Muscle of leg (tissue), 11 donors: ENCODE data around the gene CES1. TPM values are rescaled to one million over a fixed set of nuclear protein-coding genes. Genes with fewer than 3 reads are reported as not detected.
"Not testable (repeated sequence)": the region's sequence is repeated elsewhere in the genome, so short reads cannot be mapped to it uniquely, and the experiment has no call there.

Source experiments
- DNase-seq: peaks from one replicate; pipeline ENCODE4 v3.0.0; 2013
- H3K27ac ChIP-seq: one replicate; pipeline ENCODE4 v1.5.1; 2013; ENCODE audit warnings: mild to moderate bottlenecking, low read length, control low read depth
- H3K27me3 ChIP-seq: one replicate; pipeline ENCODE4 v1.6.1; 2013; ENCODE audit warnings: low read length; ENCODE audit not compliant: control insufficient read depth, insufficient read depth
- H3K36me3 ChIP-seq: one replicate; pipeline ENCODE4 v1.6.1; 2013; ENCODE audit warnings: low read length; ENCODE audit not compliant: control insufficient read depth, insufficient read depth
- H3K4me1 ChIP-seq: one replicate; pipeline ENCODE4 v1.6.1; 2013; ENCODE audit warnings: low read length; ENCODE audit not compliant: control insufficient read depth, insufficient read depth
- H3K4me3 ChIP-seq: one replicate; pipeline ENCODE4 v1.5.1; 2013; ENCODE audit warnings: low read length, control low read depth
- H3K9me3 ChIP-seq: replicated peaks from 2 replicates; pipeline ENCODE4 v1.6.1; 2013; ENCODE audit warnings: low read depth, low read length; ENCODE audit not compliant: control insufficient read depth
- WGBS: methylation state at CpG from one replicate; pipeline ENCODE4 v1.1.5; 2013; ENCODE audit warnings: missing lambda C conversion rate; ENCODE audit not compliant: insufficient coverage; 5-methylcytosine and 5-hydroxymethylcytosine counted together
- polyA plus RNA-seq, 8 donors: library from polyadenylated mRNA; unstranded; fragments of 120-200 nt; gene quantifications; one replicate each; pipeline versions ENCODE4 v1.2.1 to v1.2.3, GENCODE V29; 2013; ENCODE audit warnings: inconsistent platforms in 1 of 8, low replicate concordance in 1 of 8; ENCODE audit not compliant: insufficient read length in 8 of 8, insufficient read depth in 1 of 8
- total RNA-seq: library from RNA; stranded (reverse); fragments of 120-200 nt; gene quantifications from one replicate; pipeline ENCODE4 v1.2.4, GENCODE V29; 2013

Gene CES1
- total and polyA plus RNA-seq, 9 donors = 0.22 to 6.2 (median 0.57) TPM

- Histone ChIP-seq H3K36me3 (no peaks in the 10 kb centered on the region), H3K27me3 (no peaks in the 10 kb centered on the region), H3K4me3 (no peak overlapping the region), H3K27ac (no peak overlapping the region), H3K9me3 (no peaks in the 10 kb centered on the region), H3K4me1 (no peaks in the 10 kb centered on the region)
- no peak for DNase-seq
- WGBS = no CpG with 5 or more reads among the region's 5 CpGs
Measured at GRCh38 chr16:55817236-55817912, 15.5 kb downstream of the CES1 start.

- not testable (repeated sequence) for H3K27me3 ChIP-seq, H3K27ac ChIP-seq, H3K4me1 ChIP-seq, DNase-seq, H3K9me3 ChIP-seq, H3K4me3 ChIP-seq, H3K36me3 ChIP-seq
- WGBS = 51% methylated on average over 2 of the region's 4 CpGs
Measured at GRCh38 chr16:55816222-55816621, 16.7 kb downstream of the CES1 start.

DNA sequence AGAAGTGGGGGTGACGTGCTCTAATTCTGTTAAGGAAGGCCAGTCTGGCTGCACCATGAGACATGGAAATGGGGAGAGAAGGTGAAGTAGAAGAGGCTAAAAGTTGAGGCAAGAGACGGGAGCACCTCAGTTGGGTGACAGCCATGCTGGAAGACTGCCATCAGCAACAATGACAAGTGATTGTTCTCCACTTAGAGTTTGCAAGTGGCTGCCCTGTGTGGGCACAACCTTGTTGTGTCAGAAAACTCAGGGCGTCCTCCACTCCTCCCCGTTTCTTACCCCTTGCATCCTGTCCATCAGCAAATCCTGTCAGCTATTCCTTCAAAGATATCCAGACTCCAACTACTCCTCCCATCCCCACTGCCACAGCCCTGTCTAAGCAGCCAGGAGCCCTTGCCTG is 17.6 kb downstream of the CES1 start:
- peaks cover 3% of the 10 kb centered on the region for H3K27me3 ChIP-seq
- no peak overlapping the region for H3K27ac ChIP-seq
- no peaks in the 10 kb centered on the region for H3K4me1 ChIP-seq
- no peak overlapping the region for H3K4me3 ChIP-seq
- 80% methylated on average over 4 of the region's 4 CpGs for WGBS
- DNase-seq = no peak
- no peaks in the 10 kb centered on the region for H3K9me3 ChIP-seq
- no peaks in the 10 kb centered on the region for H3K36me3 ChIP-seq

- H3K36me3 ChIP-seq, H3K27ac ChIP-seq: not testable (repeated sequence)
- WGBS = 92% methylated on average over 2 of the region's 2 CpGs
Measured at GRCh38 chr16:55814174-55814573, 18.7 kb downstream of the CES1 start.

DNA sequence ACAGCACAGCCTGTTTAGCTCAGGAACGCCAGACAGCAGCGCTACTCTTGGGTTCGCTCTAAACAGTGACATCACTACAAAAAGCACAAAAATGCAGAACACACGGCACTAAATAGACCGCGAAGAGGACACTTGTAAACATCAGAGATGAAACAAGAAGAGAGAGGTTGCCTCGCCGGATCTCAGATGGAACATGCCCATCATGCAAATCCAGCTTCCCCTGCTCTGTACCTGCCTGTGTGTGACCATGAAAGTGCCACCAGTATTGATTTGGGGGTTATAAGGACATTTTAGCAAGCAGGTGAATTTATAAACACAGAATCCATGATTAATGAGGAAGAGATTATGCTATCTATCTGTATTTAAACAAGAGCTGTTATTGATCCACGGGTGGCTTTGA is 19.2 kb downstream of the CES1 start:
- not testable (repeated sequence) for H3K27ac ChIP-seq, H3K9me3 ChIP-seq, DNase-seq, H3K4me3 ChIP-seq, H3K27me3 ChIP-seq, H3K36me3 ChIP-seq, H3K4me1 ChIP-seq
- WGBS = 63% methylated on average over 5 of the region's 9 CpGs

More at GRCh38 chr16:55814174-55814573, 18.7 kb downstream of the CES1 start:
- H3K27me3 ChIP-seq, H3K9me3 ChIP-seq, DNase-seq, H3K4me3 ChIP-seq, H3K4me1 ChIP-seq: not testable (repeated sequence)

- no peaks in the 10 kb centered on the region for H3K4me1 ChIP-seq
- peaks cover 3% of the 10 kb centered on the region for H3K27me3 ChIP-seq
- WGBS = 60% methylated on average over 2 of the region's 2 CpGs
- no peak for DNase-seq
- no peaks in the 10 kb centered on the region for H3K36me3 ChIP-seq
- no peak overlapping the region for H3K27ac ChIP-seq
- no peak overlapping the region for H3K4me3 ChIP-seq
- H3K9me3 ChIP-seq = no peaks in the 10 kb centered on the region
Measured at GRCh38 chr16:55812951-55813350, 19.9 kb downstream of the CES1 start.

DNA sequence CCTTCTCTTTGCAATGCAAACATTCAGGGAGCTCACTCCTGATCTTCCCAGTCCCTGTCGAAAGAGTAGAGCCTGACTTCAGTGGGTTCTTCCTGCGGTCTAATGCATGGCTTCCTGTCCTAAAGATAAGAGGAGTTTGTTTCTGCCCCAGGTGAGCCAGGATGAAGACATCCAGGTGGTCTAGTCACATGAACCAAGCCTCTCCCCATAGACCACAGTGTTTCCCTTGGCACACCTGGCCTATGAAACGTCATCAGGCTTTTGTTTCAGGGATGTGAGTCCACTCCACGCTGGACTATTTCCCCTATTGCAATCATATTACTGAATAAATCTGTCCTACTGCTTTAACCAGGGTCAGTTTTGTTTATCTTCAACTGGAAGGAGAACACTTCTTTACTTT is 21.1 kb downstream of the CES1 start:
- Histone ChIP-seq H3K36me3 (no peaks in the 10 kb centered on the region), H3K4me1 (no peaks in the 10 kb centered on the region), H3K27me3 (peaks cover 3% of the 10 kb centered on the region), H3K4me3 (no peak overlapping the region), H3K9me3 (no peaks in the 10 kb centered on the region), H3K27ac (no peak overlapping the region)
- 31% methylated on average over 3 of the region's 4 CpGs for WGBS
- no peak for DNase-seq

DNA sequence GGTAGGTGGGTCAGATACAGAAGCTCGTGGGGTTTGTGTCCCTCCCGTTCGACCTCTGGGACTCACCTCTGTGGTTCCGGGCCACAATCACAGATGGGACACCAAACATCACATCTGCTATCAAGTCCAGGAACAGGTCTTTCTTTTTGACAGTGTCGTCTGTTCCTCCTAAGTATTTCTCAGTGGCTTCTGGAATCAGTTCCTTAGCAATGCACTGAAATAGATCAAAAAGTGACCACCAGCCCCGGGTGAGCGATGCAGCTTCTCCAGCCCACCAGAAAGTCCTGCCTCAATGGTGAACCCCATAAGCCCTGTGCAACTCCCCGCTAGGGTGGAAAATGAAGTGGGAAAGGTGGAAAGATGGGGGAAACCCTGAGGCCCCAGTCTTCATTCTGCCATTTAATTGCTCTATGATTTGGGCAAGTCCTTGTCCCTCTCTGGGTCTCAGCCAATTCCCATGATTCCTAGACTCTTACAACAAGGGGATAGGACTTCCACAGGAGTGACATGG is 22.4 kb downstream of the CES1 start:
- no peak overlapping the region for H3K4me3 ChIP-seq
- 83% methylated on average over 7 of the region's 8 CpGs for WGBS
- H3K9me3 ChIP-seq = no peaks in the 10 kb centered on the region
- H3K36me3 ChIP-seq = no peaks in the 10 kb centered on the region
- no peak overlapping the region for H3K27ac ChIP-seq
- H3K4me1 ChIP-seq = no peaks in the 10 kb centered on the region
- no peak for DNase-seq
- peaks cover 3% of the 10 kb centered on the region for H3K27me3 ChIP-seq

- Histone ChIP-seq H3K4me1 (no peaks in the 10 kb centered on the region), H3K36me3 (no peaks in the 10 kb centered on the region), H3K4me3 (no peak overlapping the region), H3K27me3 (peaks cover 3% of the 10 kb centered on the region), H3K9me3 (no peaks in the 10 kb centered on the region), H3K27ac (no peak overlapping the region)
- DNase-seq = no peak
- WGBS = 69% methylated on average over 4 of the region's 4 CpGs
Measured at GRCh38 chr16:55809851-55810250, 23.0 kb downstream of the CES1 start.

- 54% methylated on average over 4 of the region's 5 CpGs for WGBS
- Histone ChIP-seq H3K9me3 (no peaks in the 10 kb centered on the region), H3K4me3 (no peak overlapping the region), H3K27ac (no peak overlapping the region), H3K27me3 (peaks cover 3% of the 10 kb centered on the region), H3K36me3 (no peaks in the 10 kb centered on the region), H3K4me1 (no peaks in the 10 kb centered on the region)
- DNase-seq = no peak
Measured at GRCh38 chr16:55809386-55809785, 23.5 kb downstream of the CES1 start.

GRCh38 chr16:55808286-55808685 is 24.6 kb downstream of the CES1 start:
- not testable (repeated sequence) for H3K4me3 ChIP-seq, DNase-seq, H3K27ac ChIP-seq, H3K9me3 ChIP-seq, H3K36me3 ChIP-seq, H3K4me1 ChIP-seq, H3K27me3 ChIP-seq
- WGBS = no CpG with 5 or more reads among the region's 1 CpG
